Activated T-cell treated with anti-CD3 and anti-CD28 coated beads for 48 hours (primary cell): ENCODE results near the gene MVB12B.

Source experiments
- DNase-seq: peaks from one replicate; pipeline ENCODE4 v3.0.0-alpha.2; 2020; ENCODE audit warnings: low read depth

MVB12B gene

GRCh38 chr9:126363847-126364671 is 37.4 kb downstream of the MVB12B start:
- no peak for DNase-seq

GRCh38 chr9:126365780-126366179 is 39.2 kb downstream of the MVB12B start:
- no peak for DNase-seq

- DNase-seq, result no peak
Measured at GRCh38 chr9:126366366-126367011, 39.9 kb downstream of the MVB12B start.

GRCh38 chr9:126367139-126367538 is 40.5 kb downstream of the MVB12B start:
- no peak for DNase-seq

- no peak for DNase-seq
Measured at GRCh38 chr9:126367616-126368015, 41.0 kb downstream of the MVB12B start.

GRCh38 chr9:126368020-126368419 is 41.4 kb downstream of the MVB12B start:
- no peak for DNase-seq

GRCh38 chr9:126371007-126371870 is 44.6 kb downstream of the MVB12B start:
- no peak for DNase-seq

GRCh38 chr9:126372716-126373115 is 46.1 kb downstream of the MVB12B start:
- no peak for DNase-seq

- DNase-seq, result no peak
Measured at GRCh38 chr9:126373241-126373640, 46.6 kb downstream of the MVB12B start.

- no peak for DNase-seq
Measured at GRCh38 chr9:126374366-126374781, 47.7 kb downstream of the MVB12B start.

GRCh38 chr9:126375386-126375785 is 48.8 kb downstream of the MVB12B start:
- DNase-seq, result no peak

GRCh38 chr9:126376311-126377175 is 49.9 kb downstream of the MVB12B start:
- no peak for DNase-seq

GRCh38 chr9:126377176-126377509 is 50.5 kb downstream of the MVB12B start:
- DNase-seq, result no peak

- DNase-seq, result no peak
Measured at GRCh38 chr9:126377536-126377935, 50.9 kb downstream of the MVB12B start.

GRCh38 chr9:126378761-126379160 is 52.1 kb downstream of the MVB12B start:
- DNase-seq, result no peak

GRCh38 chr9:126379661-126380360 is 53.2 kb downstream of the MVB12B start:
- DNase-seq, result no peak

- no peak for DNase-seq
Measured at GRCh38 chr9:126380447-126380846, 53.8 kb downstream of the MVB12B start.

GRCh38 chr9:126381195-126381594 is 54.6 kb downstream of the MVB12B start:
- DNase-seq, result no peak

- DNase-seq, result no peak
Measured at GRCh38 chr9:126383406-126384046, 56.9 kb downstream of the MVB12B start.

- no peak for DNase-seq
Measured at GRCh38 chr9:126384926-126385325, 58.3 kb downstream of the MVB12B start.

GRCh38 chr9:126386088-126386487 is 59.5 kb downstream of the MVB12B start:
- no peak for DNase-seq
